ENCODE measurements around the gene PDIA6. TPM values are rescaled to one million over a fixed set of nuclear protein-coding genes. Genes with fewer than 3 reads are reported as not detected.

Gene PDIA6
- total and polyA plus RNA-seq, 2 donors (not counting 3 experiments of a cell fraction or from before 2014, with no cell fraction given): 335 to 424 TPM

DNA sequence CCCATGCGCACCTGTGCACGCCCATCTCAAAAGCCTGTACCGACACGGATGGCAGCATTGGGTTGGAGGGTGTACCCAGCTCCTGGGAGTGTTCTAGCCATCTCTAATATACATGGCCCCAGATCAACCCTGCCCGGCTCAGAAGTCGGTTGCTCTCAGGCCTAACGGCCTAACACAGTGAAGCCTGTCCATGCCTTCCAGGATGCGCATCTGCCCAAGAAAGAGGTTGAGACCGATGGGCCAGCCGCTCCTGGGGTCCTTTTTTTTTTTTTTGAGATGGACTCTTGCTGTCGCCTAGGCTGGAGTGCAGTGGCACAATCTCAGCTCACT is 32.1 kb downstream of the PDIA6 start:
- Histone ChIP-seq H3K9me1 (replicated peaks; ENCODE audit: control insufficient read depth, extremely low read depth, insufficient read depth, low read length) (no peaks in the 10 kb centered on the region), H3K4me2 (ENCODE audit: insufficient read depth, low read length) (no peak overlapping the region), H3K9me3 (replicated peaks; ENCODE audit: control insufficient read depth, insufficient read depth, low read length) (no peaks in the 10 kb centered on the region), H3K79me2 (ENCODE audit: control insufficient read depth, insufficient read depth, low read length) (peaks cover 5% of the 10 kb centered on the region), H3K9ac (replicated peaks; ENCODE audit: extremely low read depth, insufficient read depth, low read length) (no peak overlapping the region), H3K4me3 (replicated peaks in 1 of 3; ENCODE audit: insufficient read depth in 1 of 3, low read depth in 1 of 3, low read length in 3 of 3) (no peak overlapping the region), H3K36me3 (ENCODE audit: control insufficient read depth in 2 of 2, extremely low read depth in 1 of 2, insufficient read depth in 2 of 2, low read length in 2 of 2) (peaks cover 26 to 38% of the 10 kb centered on the region in 2 experiments), H4K20me1 (replicated peaks; ENCODE audit: control insufficient read depth, extremely low read depth, insufficient read depth, low read length) (no peaks in the 10 kb centered on the region), H3K27me3 (ENCODE audit: control insufficient read depth in 2 of 2, insufficient read depth in 2 of 2, low read length in 2 of 2) (no peaks in the 10 kb centered on the region), H2AFZ (ENCODE audit: low read depth, low read length) (no peak overlapping the region), H3K27ac (ENCODE audit: insufficient read depth, low read depth, low read length) (no peak overlapping the region), H3K4me1 (ENCODE audit: control insufficient read depth, extremely low read depth, insufficient read depth, low read length) (peaks cover 14% of the 10 kb centered on the region)
- BruUV-seq (replicated peaks): no TSS peak
- POLR2A ChIA-PET: interaction anchor here (0.7 kb wide), 1 partner anchor 91 kb away, joined by 4 read pairs; the partner anchor contains the start of gene NOL10
- CTCF ChIA-PET: no interaction called here
- TF ChIP-seq GATA2 (IDR thresholded peaks at IDR 0.05; ENCODE audit: insufficient read depth, insufficient read length, low read depth, low read length): no peak
- no peak for TF ChIP-seq EZH2 (IDR thresholded peaks at IDR 0.05; ENCODE audit: borderline replicate concordance, low read depth, low read length, severe bottlenecking)
- no peak for TF ChIP-seq POLR2A (IDR thresholded peaks at IDR 0.05; ENCODE audit: low read depth, low read length)
- TF ChIP-seq FOS (IDR thresholded peaks at IDR 0.05; ENCODE audit: borderline replicate concordance, insufficient read depth, low read length): no peak
- TF ChIP-seq, protein P1, sequence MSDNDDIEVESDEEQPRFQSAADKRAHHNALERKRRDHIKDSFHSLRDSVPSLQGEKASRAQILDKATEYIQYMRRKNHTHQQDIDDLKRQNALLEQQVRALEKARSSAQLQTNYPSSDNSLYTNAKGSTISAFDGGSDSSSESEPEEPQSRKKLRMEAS (IDR thresholded peaks at IDR 0.05; ENCODE audit: insufficient read depth, insufficient read length): no peak
- TF ChIP-seq POLR2AphosphoS5 (IDR thresholded peaks at IDR 0.05; ENCODE audit: insufficient read depth, low read depth, low read length): no peak
- TF ChIP-seq, protein P2, sequence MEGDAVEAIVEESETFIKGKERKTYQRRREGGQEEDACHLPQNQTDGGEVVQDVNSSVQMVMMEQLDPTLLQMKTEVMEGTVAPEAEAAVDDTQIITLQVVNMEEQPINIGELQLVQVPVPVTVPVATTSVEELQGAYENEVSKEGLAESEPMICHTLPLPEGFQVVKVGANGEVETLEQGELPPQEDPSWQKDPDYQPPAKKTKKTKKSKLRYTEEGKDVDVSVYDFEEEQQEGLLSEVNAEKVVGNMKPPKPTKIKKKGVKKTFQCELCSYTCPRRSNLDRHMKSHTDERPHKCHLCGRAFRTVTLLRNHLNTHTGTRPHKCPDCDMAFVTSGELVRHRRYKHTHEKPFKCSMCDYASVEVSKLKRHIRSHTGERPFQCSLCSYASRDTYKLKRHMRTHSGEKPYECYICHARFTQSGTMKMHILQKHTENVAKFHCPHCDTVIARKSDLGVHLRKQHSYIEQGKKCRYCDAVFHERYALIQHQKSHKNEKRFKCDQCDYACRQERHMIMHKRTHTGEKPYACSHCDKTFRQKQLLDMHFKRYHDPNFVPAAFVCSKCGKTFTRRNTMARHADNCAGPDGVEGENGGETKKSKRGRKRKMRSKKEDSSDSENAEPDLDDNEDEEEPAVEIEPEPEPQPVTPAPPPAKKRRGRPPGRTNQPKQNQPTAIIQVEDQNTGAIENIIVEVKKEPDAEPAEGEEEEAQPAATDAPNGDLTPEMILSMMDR (IDR thresholded peaks at IDR 0.05; ENCODE audit: extremely low read depth in 1 of 2, insufficient read depth in 1 of 2, low read depth in 1 of 2, low read length in 2 of 2): no peak
- no peak for TF ChIP-seq MYC (IDR thresholded peaks at IDR 0.05; ENCODE audit: low read depth, low read length)
- TF ChIP-seq JUN (IDR thresholded peaks at IDR 0.05; ENCODE audit: borderline replicate concordance, insufficient read depth, insufficient read length, low read depth): no peak
- FAIRE-seq (no peak), DNase-seq (ENCODE audit: low read depth, low spot score) (no peak)
- dilution Hi-C loops (cut with MboI; ENCODE audit: extremely low pct_ligation_motif_present, low sequenced_read_pairs) (no loop called here), intact Hi-C loops (cut with micrococcal nuclease) (no loop called here)

All from endothelial cell of umbilical vein (primary cell).